Thyroid gland (tissue), 4 donors: ENCODE measurements around the gene AUH. TPM values are rescaled to one million over a fixed set of nuclear protein-coding genes. Genes with fewer than 3 reads are reported as not detected.

Experiments
- DNase-seq, 2 donors: peaks; one replicate each; pipeline ENCODE4 v3.0.0-alpha.2; 2019
- H3K27ac ChIP-seq, 3 donors: fragments of 200-600 bp; sonication (generic); 1 replicate in 2 of 3; 2 replicates in 1 of 3; pipeline ENCODE4 v1.5.1; 2016 to 2019; ENCODE audit warnings: mild to moderate bottlenecking in 1 of 3, moderate library complexity in 1 of 3
- H3K27me3 ChIP-seq: fragments of 200-600 bp; sonication (generic); one replicate; pipeline ENCODE4 v1.5.1; 2019
- H3K36me3 ChIP-seq, 2 donors: fragments of 200-600 bp; sonication (generic); one replicate each; pipeline ENCODE4 v1.5.1; 2016 to 2019
- H3K4me1 ChIP-seq, 2 donors: fragments of 200-600 bp; sonication (generic); one replicate each; pipeline ENCODE4 v1.5.1; 2017 to 2019
- H3K4me3 ChIP-seq, 3 donors: fragments of 200-600 bp; sonication (generic); replicated peaks in 1 of 3; 1 replicate in 2 of 3; 2 replicates in 1 of 3; pipeline ENCODE4 v1.5.1; 2016; ENCODE audit warnings: mild to moderate bottlenecking in 1 of 3
- H3K9me3 ChIP-seq: fragments of 200-600 bp; sonication (generic); one replicate; pipeline ENCODE4 v1.5.1; 2017
- CTCF ChIP-seq, 6 experiments: fragments of 200-600 bp in 3 of 6; fragments of 450-650 bp in 3 of 6; sonication (generic) in 3 of 6; IDR thresholded peaks; one replicate each; pipeline ENCODE4 v1.5.1; 2016 to 2019; ENCODE audit warnings: antibody characterized with exemption in 6 of 6, mild to moderate bottlenecking in 2 of 6, inconsistent platforms in 1 of 6, moderate library complexity in 1 of 6
- POLR2A ChIP-seq, 2 donors: fragments of 450-650 bp; IDR thresholded peaks; one replicate each; pipeline ENCODE4 v1.6.1; 2017; ENCODE audit warnings: antibody characterized with exemption in 2 of 2, mild to moderate bottlenecking in 2 of 2, moderate library complexity in 1 of 2
- whole genome bisulfite sequencing, 2 donors: methylation state at CpG; one replicate each; pipeline ENCODE4 v1.1.5; 2017; 5-methylcytosine and 5-hydroxymethylcytosine counted together
- intact Hi-C: fragments of 100-400 bp; cut with DNase I; formaldehyde crosslinking; loops from one replicate; pipeline ENCODE4 v1.15.1; 2023
- total RNA-seq, 4 donors: library from RNA; depleted of rRNA; stranded (reverse); fragments of >200 nt; gene quantifications; one replicate each; pipeline ENCODE4 v1.2.3, GENCODE V29; 2016

Gene AUH
- total RNA-seq, 4 donors from 2014 or later = 57.1 to 83.5 (median 65.2) TPM

- H3K27ac ChIP-seq = no peak overlapping the region
- no peak for DNase-seq
- H3K4me3 ChIP-seq = no peak overlapping the region
- no peaks in the 10 kb centered on the region for H3K9me3 ChIP-seq
- 80 to 100% methylated on average over 2 to 3 of the region's 3 CpGs for WGBS, 2 donors
- no peak for TF ChIP-seq POLR2A (IDR thresholded peaks at IDR 0.05)
- TF ChIP-seq CTCF (IDR thresholded peaks at IDR 0.05) = no peak
- H3K36me3 ChIP-seq = no peaks in the 10 kb centered on the region
- peaks cover 13% of the 10 kb centered on the region in 2 donors for H3K4me1 ChIP-seq
- intact Hi-C loops = loop anchor here (10.0 kb wide), 1 partner anchor 50 kb away; no protein-coding TSS in a partner anchor
- no peaks in the 10 kb centered on the region for H3K27me3 ChIP-seq
These were observed 3.0 kb upstream of the AUH start for GRCh38 chr9:91364702-91365101.

- TF ChIP-seq CTCF (IDR thresholded peaks at IDR 0.05) = no peak
- no peak for TF ChIP-seq POLR2A (IDR thresholded peaks at IDR 0.05)
- Histone ChIP-seq H3K27ac (no peak overlapping the region), H3K4me1 (peaks cover 20% of the 10 kb centered on the region in 2 donors), H3K27me3 (no peaks in the 10 kb centered on the region), H3K9me3 (no peaks in the 10 kb centered on the region), H3K4me3 (no peak overlapping the region), H3K36me3 (no peaks in the 10 kb centered on the region)
- no peak for DNase-seq
- WGBS, 2 donors = 91 to 96% methylated on average over 5 of the region's 7 CpGs
- intact Hi-C loops = loop anchor here (10.0 kb wide), 1 partner anchor 51 kb away; no protein-coding TSS in a partner anchor
These were observed 2.3 kb upstream of the AUH start for GRCh38 chr9:91364005-91364404.

- 55 to 56% methylated on average over 15 of the region's 15 CpGs for WGBS, 2 donors
- no peaks in the 10 kb centered on the region for H3K9me3 ChIP-seq
- TF ChIP-seq POLR2A (IDR thresholded peaks at IDR 0.05) = no peak
- TF ChIP-seq CTCF (IDR thresholded peaks at IDR 0.05) = no peak
- peak overlapping the region in 2 of 3 donors; percentile 95 to 98 for H3K27ac ChIP-seq
- intact Hi-C loops = loop anchor here (10.0 kb wide), 1 partner anchor 53 kb away; no protein-coding TSS in a partner anchor
- H3K27me3 ChIP-seq = no peaks in the 10 kb centered on the region
- no peaks in the 10 kb centered on the region for H3K36me3 ChIP-seq
- peaks cover 27 to 31% of the 10 kb centered on the region in 2 donors for H3K4me1 ChIP-seq
- no peak for DNase-seq
- H3K4me3 ChIP-seq = peak overlapping the region in 2 of 3 donors; percentile 1 to 95
These were observed 413 bp upstream of the AUH start for GRCh38 chr9:91362051-91362611.

- intact Hi-C loops = loop anchor here (10.0 kb wide), 1 partner anchor 54 kb away; no protein-coding TSS in a partner anchor
- H3K27ac ChIP-seq = peak overlapping the region; percentile 85 to 98 (median 95)
- no peaks in the 10 kb centered on the region for H3K27me3 ChIP-seq
- H3K9me3 ChIP-seq = no peaks in the 10 kb centered on the region
- no peak for DNase-seq
- peaks cover 27 to 31% of the 10 kb centered on the region in 2 donors for H3K4me1 ChIP-seq
- peak overlapping the region; percentile 90 to 97 (median 95) for H3K4me3 ChIP-seq
- H3K36me3 ChIP-seq = no peaks in the 10 kb centered on the region
- TF ChIP-seq CTCF (IDR thresholded peaks at IDR 0.05) (no peak), POLR2A (IDR thresholded peaks at IDR 0.05) (no peak)
- 21 to 22% methylated on average over 10 of the region's 10 CpGs for WGBS, 2 donors
These were observed 997 bp downstream of the AUH start for GRCh38 chr9:91360551-91361290.
